GM18951 (cell line): Measurements from ENCODE around the gene KCNMB2.

Source experiments
- POLR2A ChIP-seq: IDR thresholded peaks from 4 replicates; pipeline ENCODE4 v1.6.1; 2011; ENCODE audit warnings: mild to moderate bottlenecking; ENCODE audit not compliant: insufficient read length, insufficient read depth; ENCODE audit errors: extremely low read depth
- in situ Hi-C: fragments of 300-500 bp; cut with MboI; formaldehyde crosslinking; loops from one replicate; pipeline ENCODE4 v1.12.0; 2022; ENCODE audit warnings: low sequenced_read_pairs, mixed read lengths, inconsistent platforms; ENCODE audit not compliant: unreplicated experiment

Gene KCNMB2

DNA sequence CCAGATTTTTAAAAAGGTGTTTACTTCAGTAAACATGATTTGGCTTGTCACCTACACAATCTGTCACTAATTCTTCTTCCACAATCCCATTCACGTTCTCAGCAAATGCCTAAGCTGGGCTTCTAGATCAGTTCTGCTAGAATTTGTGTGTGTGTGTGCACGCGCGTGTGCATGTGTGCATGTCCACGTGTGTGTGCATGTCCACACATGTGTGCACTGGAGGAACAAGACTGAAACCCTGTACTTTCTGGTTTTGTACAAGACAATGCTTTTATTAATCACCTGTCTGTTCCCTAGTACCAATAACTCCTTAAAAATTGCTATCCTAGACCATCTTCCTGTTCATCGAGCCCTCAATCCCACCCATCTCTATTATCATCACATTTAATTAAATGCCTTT lies 229.2 kb downstream of the KCNMB2 start:
- TF ChIP-seq POLR2A, result no peak
- in situ Hi-C loops, result no loop called here

DNA sequence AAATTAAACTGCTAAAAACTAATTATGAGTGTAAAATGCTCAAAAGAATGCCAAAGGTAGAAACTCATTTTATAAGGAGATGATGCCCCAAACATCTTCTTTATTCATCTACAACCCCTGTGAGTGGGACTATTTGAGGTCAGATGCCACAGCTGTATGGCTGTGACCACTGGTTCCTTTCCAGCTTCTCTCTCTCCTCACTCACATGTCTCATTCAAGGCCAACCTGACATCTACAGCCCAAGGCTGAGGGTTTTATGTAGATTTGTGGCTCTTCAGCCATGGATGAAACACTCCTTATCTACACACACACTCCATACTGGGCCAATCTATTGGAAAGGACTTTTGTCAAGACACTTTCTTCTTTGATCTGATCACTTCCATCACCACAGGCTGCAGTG lies 231.3 kb downstream of the KCNMB2 start:
- no peak for TF ChIP-seq POLR2A
- in situ Hi-C loops, result no loop called here

DNA sequence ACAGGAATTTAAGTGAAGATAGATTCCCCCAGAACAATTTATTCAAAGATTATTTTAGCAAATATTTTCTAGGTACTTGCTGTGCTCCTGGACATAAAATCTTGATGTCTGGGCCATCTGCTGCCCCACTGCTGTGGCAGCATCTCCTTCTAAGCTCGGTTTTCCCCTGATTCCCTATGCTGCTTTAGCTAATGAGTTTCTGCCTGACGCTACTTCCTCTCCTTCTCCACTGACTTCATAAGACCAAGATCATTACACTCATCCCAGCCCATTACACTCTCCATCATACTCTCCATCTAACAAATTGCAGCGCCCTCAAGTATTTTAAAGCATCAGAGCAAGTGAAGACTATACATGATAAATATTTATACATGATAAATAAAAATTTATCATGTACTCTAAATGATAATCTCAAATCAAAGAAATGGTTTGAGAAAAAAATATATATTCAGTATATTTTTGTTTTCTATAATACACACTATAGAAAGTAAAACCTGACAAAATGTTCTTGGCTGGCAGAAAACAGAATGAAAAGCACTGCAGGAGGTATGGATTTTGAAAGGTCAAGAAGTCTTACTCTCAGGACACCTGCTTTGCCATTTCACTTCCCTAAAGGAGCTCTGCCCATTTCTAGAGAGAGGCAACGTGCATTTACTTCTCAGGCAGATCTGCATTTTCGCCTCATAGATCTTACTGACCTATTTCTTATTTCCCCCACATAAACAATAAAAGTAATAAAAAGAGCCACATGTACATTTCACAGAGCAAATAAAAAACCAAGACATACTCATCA lies 232.0 kb downstream of the KCNMB2 start:
- no peak for TF ChIP-seq POLR2A
- in situ Hi-C loops, result no loop called here

DNA sequence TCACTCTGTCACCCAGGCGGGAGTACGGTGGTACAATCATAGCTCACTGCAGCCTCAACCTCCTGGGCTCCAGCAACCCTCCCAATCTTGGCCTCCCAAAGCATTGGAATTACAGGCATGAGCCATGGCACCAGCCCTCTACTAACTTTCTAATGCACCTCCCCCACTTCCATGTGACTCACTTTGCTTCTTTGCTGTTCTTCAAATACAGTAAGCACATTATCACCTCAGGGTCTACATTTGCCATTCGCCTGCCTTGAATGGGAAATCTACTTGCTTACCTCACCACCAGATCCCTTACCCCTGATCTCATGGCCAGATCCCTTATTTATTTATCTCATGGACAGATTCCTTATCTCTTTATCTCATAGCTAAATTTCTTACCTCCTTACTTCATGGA lies 235.3 kb downstream of the KCNMB2 start:
- no peak for TF ChIP-seq POLR2A
- in situ Hi-C loops, result no loop called here

DNA sequence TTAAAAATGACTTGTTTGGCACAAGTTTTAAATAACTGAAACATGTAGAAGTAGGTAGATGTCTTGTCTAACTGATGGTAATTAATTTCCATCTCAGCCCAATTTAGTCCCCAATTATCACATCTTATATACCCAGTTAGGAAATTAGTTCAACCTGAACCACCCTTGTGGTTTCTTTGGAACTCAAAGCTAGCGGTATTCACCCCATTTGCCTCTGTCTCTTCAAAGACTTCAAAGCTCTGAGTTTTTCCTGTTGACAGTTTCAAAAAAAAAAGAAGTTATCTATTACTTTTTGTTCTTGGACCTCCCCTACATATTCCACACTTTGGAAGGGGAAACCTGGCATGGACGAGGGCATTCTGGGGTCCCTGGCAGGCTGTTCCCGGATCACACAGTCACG lies 236.5 kb downstream of the KCNMB2 start:
- TF ChIP-seq POLR2A, result no peak
- in situ Hi-C loops, result no loop called here

DNA sequence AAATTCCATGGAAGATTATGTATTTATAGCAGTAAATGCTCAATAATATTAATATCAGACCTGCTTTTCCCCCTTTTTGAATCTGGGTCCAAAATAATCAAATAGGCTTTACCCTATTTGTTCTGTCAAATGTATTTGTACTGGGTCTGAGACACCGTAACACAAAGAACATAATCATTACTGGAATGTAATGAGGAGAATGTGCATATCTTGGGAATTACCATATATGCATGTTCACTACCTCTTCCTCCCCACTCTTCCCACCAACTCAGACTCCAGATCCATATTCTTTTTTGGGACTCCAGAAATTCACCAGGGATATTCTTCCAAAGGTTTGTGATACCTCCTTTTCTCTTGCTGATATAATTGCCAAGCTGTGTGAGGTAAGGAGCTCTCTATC lies 237.1 kb downstream of the KCNMB2 start:
- in situ Hi-C loops, result no loop called here
- TF ChIP-seq POLR2A, result no peak

DNA sequence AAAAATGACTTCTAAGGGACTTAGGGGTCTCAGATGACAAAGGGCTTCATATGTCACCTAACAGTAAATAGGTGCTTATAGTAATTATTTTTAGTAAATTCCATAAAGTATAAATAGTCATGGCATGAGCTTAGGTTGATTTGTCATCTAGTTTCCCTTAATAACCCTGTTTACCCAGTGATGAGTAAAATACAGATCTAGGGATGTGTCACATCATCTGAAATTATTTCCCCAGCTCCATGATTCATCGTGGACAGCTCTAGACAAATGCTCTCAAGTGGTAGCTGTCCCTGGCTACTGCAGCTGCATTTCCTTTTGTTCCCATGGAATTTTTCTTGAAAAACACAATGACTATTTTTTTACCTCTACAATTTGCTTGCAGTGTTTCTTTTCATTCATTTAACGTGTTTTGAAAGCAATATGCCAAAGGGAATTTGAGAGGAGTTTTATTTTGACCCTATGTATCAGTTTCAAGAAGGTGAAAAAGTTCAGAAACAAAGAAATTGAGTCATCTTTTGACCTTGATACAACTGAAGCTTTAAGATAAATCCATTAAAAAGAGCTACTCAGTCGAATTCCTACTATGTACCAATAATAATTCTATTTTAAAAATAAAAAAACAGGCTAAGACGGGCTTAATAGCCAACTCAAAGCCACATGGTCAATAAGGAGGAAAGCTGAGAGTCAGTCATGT lies 241.6 kb downstream of the KCNMB2 start:
- in situ Hi-C loops, result no loop called here

DNA sequence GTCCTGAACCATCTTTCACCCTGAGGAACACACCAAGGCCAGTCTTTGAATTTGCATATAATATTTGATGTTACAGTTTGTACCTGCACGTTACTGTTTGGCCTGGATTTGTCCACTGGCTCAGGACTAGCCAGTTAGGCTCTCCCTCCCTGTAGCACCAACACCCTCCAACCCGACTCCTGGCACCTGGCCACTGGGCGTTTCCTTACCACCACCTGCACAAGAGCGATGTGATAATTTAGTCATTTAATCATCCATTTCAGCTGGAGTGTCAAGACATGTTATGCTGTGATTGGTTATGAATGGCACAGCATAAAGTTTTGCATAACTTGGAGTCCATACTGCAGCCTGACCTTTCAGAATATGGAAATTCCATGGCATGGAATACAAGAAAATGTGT lies 242.4 kb downstream of the KCNMB2 start:
- no peak for TF ChIP-seq POLR2A
- in situ Hi-C loops, result no loop called here

More for the DNA sequence above, 241.6 kb downstream of the KCNMB2 start:
- no peak for TF ChIP-seq POLR2A

DNA sequence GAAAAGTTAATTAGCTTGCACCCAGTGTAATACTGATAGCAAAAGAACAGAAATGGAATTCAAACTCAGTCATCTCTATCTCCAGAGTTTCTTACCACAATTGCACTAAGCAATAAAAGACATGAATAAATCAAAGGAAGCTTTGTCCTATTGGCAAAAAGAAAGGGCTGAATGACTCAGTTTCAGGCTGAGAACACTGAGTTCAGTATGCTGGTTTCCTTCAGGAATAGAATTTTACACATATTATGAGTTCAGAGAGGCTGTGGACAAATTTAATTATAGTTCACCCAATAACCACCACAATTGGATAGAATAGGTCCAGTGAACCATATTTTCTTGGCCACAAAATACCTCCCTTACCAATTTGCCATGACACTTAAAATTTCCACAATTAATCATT lies 249.7 kb downstream of the KCNMB2 start:
- in situ Hi-C loops, result no loop called here
- TF ChIP-seq POLR2A, result no peak

DNA sequence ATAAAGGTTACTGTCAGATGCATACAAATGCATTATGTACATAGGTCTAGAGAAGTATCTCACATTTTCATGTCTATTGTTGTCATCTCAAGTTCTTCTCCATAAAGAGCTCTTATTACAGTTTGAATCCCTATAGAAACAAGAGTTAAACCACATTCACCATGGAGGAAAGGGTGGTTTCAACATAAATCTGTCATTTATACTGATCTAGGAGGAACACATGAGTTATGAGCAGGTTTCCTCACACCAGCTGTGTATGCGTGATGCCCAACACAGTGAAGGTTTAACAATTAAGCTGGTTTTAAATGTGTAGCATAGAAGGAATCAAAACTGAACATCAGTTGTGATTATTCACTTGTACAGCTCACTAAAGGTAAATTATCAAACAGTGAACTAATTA lies 251.7 kb downstream of the KCNMB2 start:
- no peak for TF ChIP-seq POLR2A
- in situ Hi-C loops, result no loop called here

DNA sequence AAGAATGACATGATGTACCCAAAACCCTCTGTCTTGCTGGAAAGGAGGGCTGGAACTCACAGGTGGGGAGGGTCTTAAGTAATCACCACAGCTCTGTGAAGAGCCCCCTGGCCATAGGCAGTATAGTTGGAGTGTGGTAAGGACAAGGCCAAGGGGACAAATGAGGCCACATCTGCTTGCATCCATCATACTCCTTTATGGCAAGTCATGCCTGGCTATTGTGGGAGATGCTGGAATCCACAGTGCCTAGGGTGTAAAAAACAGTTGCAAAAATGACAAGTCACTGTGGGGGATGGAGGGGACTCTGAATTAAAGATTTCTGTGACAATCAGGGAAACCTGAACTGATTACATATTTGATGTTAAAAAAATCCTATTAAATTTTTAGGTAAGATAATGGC lies 258.5 kb downstream of the KCNMB2 start:
- no peak for TF ChIP-seq POLR2A
- in situ Hi-C loops, result no loop called here

DNA sequence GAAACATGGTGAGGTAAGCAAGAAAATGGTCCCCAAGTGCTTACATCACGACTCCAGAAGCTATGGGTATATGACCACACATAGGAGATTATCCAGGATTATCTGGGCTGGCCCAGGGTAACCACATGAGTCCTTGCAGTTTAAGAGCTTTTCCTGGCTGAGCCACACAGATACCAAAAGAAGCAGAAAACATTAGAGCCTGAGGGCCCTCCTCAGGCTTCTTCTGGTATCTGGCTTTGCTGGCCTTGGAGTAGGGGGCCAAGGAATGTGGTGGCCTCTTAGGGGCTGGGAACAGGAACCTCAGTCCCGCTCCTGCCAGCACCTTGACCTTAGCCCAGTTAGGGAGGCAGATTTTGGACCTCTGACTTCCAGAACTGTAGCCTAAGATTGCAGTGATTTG lies 259.1 kb downstream of the KCNMB2 start:
- no peak for TF ChIP-seq POLR2A
- in situ Hi-C loops, result no loop called here

DNA sequence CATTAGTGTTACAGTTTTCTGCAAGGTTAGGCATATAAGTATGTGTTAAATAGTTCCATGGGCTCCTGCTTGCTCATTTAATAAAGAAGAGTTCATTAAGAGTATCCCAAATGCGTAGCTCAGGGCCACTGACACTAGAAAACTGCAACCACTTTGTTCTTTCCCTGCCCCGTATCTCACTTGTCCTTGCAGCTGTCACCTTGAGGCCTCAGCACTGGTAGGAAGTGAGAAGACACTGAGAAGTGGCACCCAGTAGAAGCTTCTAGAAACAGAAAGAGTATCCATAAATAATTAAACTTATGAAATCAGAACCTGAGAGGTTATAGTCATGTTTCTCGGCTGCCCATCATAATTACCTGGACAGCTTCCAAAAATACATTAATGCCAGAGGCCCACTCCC lies 266.0 kb downstream of the KCNMB2 start:
- in situ Hi-C loops, result no loop called here
- TF ChIP-seq POLR2A, result no peak
